GM21526 (cell line): Measurements from ENCODE around the gene ITPR2.
"Not testable (repeated sequence)": the region's sequence is repeated elsewhere in the genome, so short reads cannot be mapped to it uniquely, and the experiment has no call there.

Experiments
- ATAC-seq: cut with Tn5 transposase; IDR thresholded peaks from one replicate; pipeline ENCODE4 v1.9.1; 2021; ENCODE audit warnings: moderate library complexity; ENCODE audit not compliant: unreplicated experiment, low FRiP score

ITPR2 gene

GRCh38 chr12:26795910-26796309 is 37.1 kb downstream of the ITPR2 start:
- no peak for ATAC-seq

DNA sequence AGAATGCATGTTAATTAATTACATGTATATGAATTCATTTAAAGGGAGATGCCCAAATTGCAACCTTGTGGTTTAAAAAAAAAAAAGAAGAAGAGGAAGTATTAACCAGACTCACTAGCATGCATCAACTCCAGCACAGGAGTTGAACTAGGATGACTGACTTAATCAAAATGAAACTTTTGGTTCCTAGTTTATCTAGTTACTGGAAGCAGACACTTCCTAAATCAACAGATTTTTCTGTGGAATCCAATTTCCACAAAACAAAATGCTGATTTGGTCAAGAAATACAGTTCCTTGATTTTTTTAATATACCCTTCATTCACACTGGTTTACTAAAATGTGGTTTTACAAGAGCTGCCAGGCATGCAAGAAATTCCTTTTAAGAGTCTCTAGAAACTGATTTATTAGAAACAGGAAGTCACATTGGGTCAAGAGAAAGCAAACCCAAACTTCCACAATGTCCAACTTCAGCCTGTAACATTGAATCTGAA is 41.6 kb downstream of the ITPR2 start:
- ATAC-seq, result no peak

- no peak for ATAC-seq
These were observed 42.4 kb downstream of the ITPR2 start for GRCh38 chr12:26790645-26790994.

DNA sequence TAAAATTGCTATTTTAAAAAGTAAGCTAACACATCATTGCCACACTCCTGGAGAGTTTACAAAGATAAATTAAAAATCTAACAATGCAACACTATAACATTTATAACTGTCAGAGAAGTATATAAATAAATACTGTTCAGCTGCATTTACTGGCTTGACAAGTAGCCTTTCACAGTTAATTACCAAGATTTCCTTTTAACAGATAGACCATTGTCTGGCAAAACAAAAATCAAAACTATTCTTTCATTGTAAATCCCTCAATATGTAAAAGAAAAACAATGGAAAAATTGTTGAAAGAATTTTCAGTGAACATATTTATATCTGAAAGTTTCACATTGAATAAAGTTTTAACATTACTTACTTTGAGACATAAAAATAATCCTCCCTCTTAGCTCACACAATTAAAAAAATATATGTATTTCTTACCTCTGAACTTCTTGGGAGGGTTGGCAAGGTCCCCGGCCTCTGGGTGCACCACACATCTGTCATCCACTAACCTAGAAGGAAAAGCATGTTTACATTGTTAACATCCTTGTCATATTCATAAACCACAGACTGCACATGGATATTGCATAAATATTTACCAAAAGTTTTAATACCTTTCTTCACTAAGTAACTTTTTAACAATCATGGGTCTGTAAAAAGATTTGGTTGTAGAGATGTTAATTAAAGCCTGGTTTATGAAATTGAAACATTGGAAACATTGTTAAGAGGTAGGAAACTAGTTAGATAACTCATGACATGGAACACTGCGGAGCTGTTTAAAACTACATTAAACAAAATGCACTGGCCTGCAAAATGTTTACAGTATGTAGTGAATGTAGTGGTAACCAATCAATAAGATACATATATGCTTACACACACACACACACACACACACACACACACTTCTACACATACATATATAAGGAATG is 43.0 kb downstream of the ITPR2 start:
- ATAC-seq, result no peak

DNA sequence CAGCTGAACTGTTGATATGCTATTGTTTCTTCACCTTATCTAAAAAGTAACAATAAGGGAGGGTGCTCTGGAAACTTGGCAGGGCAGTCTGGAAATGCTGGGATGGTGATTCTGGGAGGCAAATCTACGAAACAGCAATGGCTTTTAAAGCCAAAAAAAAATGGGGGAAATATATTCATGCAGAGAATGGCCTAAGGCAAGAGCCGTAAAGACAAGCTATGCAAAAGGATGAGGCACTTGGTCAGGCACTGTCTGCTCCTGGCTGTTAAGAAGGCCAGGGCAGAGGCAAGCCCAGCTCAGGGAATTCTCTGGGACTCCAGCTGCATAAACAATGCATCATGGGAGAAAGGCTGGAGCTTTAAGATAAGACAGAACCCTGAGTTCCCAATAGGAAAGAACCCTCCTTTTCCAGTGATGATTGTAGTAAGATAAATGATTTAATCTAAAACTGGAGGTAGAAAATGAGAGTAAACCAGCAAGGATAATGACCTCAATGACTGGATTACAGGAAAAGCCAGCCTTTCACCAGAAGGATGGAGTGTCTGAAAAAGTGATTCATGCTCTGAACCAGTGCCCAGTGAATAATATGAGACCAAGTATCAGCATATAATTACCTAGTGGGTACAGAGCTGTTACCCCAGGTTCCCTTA is 46.0 kb downstream of the ITPR2 start:
- no peak for ATAC-seq

DNA sequence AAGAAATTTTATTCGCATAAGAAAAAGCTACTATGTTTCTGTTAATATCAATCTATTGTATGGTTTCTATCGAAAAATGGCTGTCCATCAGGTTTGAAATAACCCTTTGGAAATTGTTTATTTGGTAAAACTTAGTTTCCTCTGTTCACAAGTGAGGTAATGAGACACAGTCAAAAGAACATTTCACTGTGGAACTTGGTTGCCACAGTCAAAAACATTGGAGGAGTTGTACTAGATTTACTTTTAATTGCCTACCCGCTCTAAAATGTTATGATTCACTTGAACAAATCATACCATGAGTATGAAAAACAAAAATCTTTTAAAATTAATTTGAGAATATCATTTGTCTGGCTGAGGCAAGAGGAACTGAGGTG is 46.5 kb downstream of the ITPR2 start:
- ATAC-seq, result no peak

DNA sequence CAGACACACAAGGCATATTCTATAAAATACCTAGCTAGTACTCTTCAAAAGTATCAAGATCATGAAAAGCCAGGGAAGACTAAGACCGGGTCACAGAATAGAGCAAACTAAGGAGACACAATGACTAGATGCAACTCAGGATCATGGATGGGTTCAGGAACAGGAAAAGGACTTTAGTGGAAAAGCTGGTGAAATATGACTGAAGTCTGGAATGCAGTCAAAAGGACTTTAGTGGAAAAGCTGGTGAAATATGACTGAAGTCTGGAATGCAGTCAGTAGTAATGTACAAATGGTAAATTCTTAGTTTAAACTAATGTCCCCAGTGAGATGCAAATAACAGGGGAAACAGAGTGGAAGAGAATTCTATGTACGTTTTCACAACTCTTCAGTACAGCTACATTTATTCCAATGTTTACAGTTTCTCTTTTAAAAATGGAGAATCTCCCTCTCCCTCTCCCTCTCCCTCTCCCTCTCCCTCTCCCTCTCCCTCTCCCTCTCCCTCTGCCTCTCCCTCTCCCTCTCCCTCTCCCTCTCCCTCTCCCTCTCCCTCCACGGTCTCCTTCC is 49.1 kb downstream of the ITPR2 start:
- not testable (repeated sequence) for ATAC-seq

- ATAC-seq, result no peak
These were observed 49.9 kb downstream of the ITPR2 start for GRCh38 chr12:26783131-26783526.

DNA sequence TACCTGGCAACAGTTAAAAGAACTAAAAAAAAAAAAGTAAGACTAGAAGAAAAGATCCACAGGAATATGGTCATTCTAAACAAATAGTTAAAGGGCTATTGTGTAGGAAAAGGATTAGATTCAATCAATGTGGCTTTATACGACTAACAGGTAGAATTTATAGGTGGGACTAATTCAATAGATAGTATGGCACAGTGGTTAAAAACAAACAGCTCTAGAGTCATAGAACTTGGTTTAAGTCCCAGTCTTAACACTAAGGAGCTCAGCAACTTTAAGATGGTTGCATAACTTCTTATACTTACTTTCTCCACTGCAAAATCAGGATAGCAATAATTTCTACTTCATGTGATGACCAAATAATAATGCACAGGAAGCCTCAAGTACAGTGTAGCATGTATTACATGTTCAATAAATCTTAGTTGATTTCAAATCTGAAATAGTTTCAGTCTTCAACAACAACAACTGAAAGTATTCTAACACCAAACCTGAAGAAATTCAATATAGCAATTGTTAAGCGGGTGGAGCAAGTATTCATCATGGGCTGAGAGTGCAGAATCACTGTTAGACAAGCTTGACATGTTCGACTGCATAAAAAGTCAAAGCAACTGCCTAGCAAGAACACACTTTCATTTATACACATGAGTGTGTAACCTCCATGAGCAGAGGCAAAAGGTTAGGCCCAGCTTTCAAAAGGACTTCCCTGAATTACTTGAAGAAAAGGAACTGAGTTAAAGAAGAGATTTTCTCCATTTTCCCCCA is 50.4 kb downstream of the ITPR2 start:
- ATAC-seq, result no peak

DNA sequence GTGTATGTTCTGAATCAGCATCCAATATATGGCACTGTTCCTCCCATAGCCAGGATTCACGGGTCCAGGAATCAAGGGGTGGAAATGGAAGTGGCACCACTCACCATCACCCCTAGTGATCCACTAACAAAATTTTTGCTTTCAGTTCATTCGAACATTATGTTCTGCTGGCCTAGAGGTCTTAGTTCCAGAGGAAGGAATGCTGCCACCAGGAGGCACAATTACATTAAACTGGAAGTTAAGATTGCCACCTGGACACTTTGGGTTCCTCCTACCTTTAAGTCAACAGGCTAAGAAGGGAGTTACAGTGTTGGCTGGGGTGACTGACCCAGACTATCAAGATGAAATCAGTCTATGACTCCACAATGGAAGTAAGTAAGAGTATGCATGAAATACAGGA is 52.3 kb downstream of the ITPR2 start:
- not testable (repeated sequence) for ATAC-seq

GRCh38 chr12:26778173-26778775 is 54.7 kb downstream of the ITPR2 start:
- ATAC-seq, result not testable (repeated sequence)

- ATAC-seq, result no peak
These were observed 55.8 kb downstream of the ITPR2 start for GRCh38 chr12:26777236-26777635.

DNA sequence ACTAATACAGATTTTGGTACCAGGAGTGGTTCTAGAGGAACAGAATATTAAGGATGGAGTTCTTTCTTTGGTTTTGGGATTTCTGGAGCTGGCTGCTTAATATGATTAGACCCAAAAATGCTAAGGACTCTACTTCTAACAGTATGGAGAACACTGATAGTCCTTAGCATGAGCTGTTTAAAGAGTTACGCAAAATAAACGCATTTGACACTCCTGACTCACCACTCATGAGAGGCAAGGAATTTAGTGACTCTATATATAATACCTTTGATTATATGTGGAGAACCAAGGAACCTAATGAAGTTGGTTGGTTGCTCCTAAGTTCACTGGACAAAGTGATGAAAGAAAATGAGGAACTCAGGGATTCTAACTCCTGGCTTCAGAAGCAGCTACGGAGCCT is 57.0 kb downstream of the ITPR2 start:
- not testable (repeated sequence) for ATAC-seq

DNA sequence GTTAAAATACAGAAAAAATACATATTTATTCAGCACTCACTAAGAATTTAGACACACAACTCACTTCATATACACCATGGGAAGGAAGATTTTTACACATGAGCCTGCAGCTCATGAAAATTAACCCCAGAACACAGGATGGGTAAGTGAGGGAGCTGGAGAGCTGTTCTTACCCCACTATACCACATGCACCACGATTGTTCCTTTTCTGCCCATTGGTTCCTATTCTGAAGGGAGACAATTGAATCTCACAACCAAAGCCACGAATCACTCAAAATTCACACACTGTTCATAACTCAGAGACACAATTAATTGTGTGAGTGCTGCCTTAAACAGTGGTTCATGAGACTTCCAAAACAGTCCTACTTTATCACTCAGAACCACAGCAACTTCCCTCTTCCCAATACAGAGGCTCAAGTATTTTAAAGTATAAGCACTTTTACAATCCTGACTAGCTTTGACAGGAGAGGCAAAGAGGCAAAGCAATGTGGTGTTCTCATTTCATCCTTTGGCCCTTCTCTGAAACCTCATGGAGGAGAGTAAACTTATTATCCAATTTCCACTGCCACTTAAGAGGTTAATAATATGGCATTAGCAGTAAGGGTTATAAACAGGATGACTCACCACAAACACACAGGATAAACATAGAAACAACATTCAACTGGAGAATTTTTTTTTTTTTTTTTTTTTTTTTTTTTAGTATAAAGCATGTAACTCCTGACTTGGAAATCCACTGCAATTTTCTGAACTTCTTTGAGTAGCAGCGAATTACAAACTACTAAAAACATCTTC is 59.5 kb downstream of the ITPR2 start:
- no peak for ATAC-seq

DNA sequence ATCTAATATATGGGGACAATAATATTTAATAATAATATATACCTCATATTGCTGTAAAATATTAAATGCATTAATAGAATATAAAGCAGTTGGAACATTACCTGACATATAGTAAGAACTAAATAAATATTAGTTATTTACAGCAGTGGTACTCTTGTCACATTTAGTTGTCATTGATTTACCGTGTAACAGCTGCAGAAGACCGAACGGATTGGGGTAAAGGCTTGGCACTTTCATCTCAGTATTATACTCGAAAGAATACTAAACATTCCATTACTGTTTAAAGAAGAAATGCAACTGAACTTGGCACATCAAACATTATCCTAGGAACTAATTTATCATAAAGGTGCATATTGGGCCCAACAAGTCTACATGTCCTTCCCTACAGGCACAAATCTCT is 61.1 kb downstream of the ITPR2 start:
- ATAC-seq, result no peak

DNA sequence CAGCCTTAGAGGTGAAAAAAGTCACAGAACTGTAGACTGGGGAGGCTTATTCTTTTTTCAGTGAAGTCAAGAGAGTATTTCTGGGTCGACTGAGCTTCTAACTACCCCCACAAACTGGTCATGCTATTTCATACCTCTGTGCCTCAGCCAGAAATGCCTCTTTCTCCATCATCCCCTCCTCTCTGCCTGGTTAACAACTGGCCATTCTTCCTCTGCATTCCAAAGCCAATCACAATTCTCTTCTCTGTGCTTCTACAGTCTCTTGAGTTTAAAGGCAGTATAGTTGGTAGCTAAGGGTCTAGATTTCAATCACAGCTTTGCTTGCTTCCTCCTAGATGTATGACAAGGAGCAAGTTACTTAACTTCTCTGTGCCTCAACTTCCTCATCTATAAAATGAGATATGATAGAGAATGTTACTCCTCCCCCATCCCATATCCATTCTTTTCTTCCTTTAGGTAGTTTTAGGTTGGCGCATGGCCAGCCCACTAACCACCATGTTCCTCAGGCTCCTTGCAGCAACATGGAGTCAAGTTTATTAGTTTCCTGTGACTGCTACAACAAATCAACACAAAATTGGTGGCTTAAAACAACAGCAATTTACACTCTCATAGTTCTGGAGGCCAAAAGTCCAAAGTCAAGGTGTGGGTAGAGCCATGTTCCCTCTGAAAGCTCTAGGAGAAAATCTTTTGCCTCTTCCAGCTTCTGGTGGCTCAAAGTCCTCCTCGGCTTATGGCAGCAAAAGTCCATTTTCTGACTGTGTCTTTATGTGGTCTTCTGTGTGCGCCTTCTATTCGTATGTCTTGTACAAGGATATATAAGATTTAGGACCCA is 62.5 kb downstream of the ITPR2 start:
- no peak for ATAC-seq

DNA sequence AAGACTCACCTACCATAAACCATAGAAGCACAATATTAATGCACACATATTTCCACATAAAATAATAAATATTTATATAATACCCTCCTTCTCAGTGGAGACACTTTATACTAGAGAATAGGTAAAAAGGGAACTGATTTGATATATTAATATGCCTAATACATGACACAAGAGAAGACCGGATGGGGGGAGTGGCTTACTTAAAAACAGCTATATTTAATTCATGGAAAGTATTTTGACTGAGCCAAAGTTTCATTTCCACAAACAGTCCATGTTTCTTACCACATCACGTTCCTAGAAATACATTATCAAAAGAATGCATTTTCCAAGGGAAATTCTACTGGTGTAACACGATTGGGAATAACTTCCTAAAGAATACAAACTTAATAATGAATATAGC is 63.4 kb downstream of the ITPR2 start:
- ATAC-seq, result no peak

GRCh38 chr12:26768611-26769603 is 64.1 kb downstream of the ITPR2 start:
- peak; percentile 57 for ATAC-seq
